Gastroesophageal sphincter (tissue), 3 donors: Measurements from ENCODE around the gene SLC66A1.

Experiments used
- CTCF ChIP-seq, 4 experiments: fragments of 200-600 bp in 2 of 4; fragments of 450-650 bp in 2 of 4; sonication (generic) in 1 of 4; IDR thresholded peaks; one replicate each; pipeline ENCODE4 v1.5.1; 2017 to 2019; ENCODE audit warnings: antibody characterized with exemption in 4 of 4, mild to moderate bottlenecking in 2 of 4, moderate library complexity in 2 of 4
- POLR2A ChIP-seq, 2 donors: fragments of 450-650 bp; IDR thresholded peaks; one replicate each; pipeline ENCODE4 v1.6.1; 2017; ENCODE audit warnings: antibody characterized with exemption in 2 of 2, mild to moderate bottlenecking in 2 of 2, moderate library complexity in 1 of 2

GRCh38 chr1:19311503-19311930, 609 bp upstream of the SLC66A1 start:
- TF ChIP-seq CTCF (IDR thresholded peaks at IDR 0.05) (no peak), POLR2A (IDR thresholded peaks at IDR 0.05) (no peak)
